HG03575 (cell line): ENCODE results near the gene UBE3B.

Source experiments
- ATAC-seq: cut with Tn5 transposase; IDR thresholded peaks from one replicate; pipeline ENCODE4 v1.9.1; 2021; ENCODE audit not compliant: unreplicated experiment, insufficient number of reproducible peaks, low FRiP score; ENCODE audit errors: extremely low read depth

The UBE3B gene

DNA sequence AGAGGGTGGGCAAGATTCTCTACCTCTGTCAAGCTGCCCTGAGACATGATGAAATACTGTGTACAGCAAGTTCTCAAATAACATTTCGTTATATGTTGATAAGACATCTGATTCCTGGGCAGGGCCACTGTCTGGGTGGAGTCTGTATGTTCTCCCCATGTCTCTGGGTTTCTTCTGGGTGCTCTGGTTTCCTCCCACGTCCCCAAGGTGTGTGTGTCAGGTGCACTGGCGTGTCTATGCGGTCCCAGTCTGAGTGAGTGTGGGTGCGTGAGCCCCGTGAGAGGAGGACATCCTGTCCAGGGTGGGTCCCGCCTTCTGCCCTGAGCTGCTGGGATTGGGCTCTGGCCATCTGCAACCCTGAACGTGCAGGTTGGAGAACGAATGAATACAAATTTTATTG is 30.0 kb upstream of the UBE3B start:
- ATAC-seq, result no peak

DNA sequence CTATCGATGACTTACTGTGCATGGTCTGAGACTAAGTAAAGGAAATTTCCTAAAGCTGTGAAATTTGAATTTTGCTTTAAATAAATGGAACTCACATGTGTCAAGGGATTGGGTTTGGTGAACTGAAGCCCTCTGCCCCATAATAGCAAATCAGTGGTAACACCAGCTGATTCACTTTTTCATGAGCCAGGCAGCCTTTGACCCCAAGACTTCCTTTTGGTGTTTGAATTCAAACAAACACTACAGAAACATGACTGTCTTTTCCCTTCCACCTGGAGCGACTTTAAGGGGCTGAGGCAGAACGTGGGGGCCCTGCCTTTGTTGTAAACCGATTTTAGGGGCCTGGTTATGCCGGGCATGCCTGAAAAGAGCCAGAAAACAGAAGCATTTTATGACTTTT is 29.2 kb upstream of the UBE3B start:
- no peak for ATAC-seq

- ATAC-seq, result no peak
Observed at GRCh38 chr12:109448707-109449390, 28.6 kb upstream of the UBE3B start.

DNA sequence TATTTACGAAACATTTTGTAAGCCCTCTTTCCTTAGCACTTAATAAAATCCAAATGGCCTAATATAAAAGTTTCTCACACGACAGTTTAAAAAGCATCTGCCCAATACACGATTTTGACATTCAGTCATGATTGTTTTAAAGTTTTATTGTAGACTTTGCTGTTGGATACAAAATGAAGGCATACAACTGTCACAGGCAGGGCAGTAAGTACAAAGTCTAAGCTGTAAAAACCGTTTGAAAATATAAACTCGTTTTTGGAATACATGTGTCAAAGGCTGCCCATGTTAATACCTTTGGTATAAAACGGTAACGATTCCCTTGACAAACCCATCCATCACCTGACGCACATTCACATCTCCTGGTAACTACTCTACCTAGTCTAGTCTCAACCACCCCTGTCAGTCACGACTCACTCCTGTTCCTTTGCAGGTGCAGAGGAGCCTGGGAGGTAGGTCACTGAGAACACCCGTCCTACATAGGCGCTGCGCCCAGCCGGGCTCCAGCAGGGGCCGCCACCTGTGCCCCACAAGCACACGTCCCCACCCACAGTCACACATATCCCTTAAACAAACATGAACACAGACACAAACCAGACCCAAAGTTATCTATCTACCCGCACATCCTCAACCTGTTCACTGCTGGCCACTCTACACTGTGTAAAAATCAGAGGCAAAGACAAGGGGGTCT is 27.4 kb upstream of the UBE3B start:
- ATAC-seq, result no peak

GRCh38 chr12:109450980-109451379 is 26.5 kb upstream of the UBE3B start:
- ATAC-seq, result no peak

GRCh38 chr12:109451400-109451799 is 26.0 kb upstream of the UBE3B start:
- ATAC-seq, result no peak

- ATAC-seq, result no peak
Observed at GRCh38 chr12:109452489-109452888, 24.9 kb upstream of the UBE3B start.

GRCh38 chr12:109455706-109456105 is 21.7 kb upstream of the UBE3B start:
- no peak for ATAC-seq

DNA sequence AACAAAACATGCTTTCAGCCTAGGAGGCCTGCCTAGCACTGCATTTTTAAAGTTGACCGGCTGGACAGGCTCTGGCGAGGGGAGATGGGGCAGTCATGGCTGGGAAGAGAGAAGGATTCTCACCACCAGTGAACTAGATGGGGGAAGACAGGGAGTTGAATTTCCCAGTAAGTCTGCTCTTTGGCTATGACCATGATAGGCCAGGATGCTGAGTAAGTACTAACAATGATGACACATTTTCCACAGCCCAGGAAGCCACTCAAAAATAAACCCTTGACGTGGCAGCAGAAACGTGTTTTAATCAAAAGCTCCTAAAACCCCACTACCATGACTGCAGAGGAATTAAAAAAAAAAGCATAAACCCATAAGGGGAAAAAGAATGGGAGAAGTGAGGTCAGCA is 19.3 kb upstream of the UBE3B start:
- no peak for ATAC-seq

DNA sequence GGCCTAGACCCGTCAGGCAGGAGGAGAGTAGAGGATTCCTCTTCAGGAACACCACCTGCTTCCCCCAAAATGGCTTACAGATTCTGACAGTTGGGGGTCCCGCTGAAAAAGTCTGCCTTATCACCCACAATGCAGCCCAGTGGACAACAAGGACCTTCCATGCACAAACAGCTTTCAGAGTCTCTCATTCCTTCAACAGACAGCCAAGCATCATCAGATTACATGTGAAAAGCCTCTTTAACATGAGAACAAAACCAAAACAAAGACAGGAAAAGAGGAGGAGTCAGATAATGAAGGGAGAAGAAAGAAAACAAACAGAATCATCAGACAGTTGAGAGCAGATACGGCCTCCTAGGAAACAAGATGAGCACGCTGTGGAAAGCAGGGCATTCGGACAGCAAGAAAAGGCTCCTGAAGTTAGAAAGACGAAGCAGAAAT is 18.6 kb upstream of the UBE3B start:
- ATAC-seq, result no peak

- no peak for ATAC-seq
Observed at GRCh38 chr12:109459247-109459646, 18.2 kb upstream of the UBE3B start.

DNA sequence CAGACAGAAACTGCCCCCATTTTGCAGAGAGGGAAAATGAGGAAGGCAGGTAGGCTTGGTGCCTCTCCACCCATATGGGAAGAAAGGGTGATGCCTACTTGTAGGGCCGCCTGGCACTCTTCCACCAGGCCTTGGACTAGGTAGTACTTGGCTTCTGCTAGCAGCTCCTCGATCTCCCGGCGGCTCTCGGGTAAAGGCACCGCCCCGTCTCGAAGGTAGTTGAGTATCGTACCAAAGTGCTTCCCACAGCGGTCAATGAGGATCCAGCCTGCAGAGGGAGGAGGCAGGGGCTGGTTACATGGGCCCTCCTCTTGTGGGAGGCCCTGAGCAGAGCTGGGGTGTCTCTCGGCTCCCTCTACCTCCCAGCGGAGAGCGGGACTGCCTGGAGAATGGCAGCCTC is 16.9 kb upstream of the UBE3B start:
- no peak for ATAC-seq

DNA sequence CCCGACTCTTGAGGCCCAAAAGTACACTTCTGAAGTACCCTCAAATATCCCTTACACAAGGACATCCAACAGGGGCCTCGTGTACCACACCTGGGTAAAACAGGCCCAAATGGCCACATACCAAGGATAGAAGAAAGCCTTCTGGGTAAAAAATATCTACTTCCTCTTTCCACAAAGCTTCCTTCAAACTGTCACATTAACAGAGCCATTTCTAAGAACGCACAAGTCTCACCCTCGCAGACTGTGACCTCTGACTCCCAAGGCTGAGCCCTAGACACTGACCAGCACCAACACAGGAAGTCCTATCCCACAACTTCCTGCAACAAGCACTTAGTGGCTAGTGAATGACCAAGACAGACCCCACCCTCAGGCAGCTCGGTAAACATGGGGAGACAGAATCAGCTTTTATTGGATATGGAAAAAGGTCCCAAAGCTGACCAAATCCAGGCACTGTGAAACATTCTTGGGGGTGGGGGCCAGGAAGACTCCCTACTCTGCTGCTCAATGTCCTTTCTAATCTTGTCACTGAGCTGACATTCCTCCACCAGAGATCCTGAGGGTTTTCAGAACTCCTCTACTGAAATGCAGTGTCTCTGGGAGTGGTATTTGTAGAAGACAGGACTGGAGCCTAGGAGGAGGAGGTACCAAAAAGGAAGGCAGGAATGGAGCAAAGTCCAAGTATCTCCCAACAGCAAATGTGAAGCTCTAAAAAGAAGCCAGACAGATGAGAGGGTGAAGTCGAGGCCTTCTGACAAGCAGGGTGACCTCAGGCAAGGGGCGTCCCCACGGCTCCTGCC is 16.2 kb upstream of the UBE3B start:
- no peak for ATAC-seq

DNA sequence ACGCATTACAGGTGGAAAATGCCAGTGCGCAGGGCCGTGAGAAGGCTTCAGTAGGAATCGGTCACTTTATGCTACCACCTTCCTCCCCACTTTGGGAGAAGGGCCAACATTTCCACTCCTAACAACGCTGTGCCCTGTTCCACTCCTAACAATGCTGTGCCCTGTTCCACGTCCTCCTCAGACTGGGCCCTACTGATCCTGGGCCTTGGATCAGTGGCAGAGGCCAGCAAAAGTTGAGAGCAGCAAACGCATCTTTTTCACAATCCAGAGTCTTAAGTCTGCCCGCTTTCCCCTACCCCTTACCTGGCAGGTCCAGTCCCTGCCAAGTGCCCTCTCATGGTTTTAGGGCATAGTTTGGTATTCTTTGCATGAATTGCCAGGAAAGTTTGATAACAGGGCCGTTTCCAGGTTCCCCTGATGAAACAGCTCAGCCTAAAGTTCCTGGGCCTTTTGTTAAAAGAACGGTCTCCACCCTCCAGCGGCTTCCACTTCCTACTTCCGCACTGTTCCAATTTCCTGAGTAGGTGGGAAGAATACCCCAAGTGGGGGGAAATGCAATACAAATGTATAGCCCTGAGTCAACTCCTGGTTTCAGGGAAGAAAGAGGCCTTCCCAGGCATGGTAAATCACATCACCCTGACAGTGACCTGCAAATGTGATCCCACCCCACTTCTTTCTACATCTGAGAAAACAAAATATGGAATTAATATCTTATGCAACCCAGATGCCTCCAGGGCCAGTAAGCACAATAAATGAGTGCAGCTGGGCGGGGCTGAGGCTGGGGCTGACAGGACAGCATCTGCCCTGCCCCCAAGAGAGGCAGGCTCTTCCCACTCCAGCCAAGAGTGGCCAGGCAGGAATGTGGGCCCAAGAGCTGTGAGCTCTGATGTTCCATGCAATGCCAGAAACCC is 15.3 kb upstream of the UBE3B start:
- no peak for ATAC-seq

- ATAC-seq, result no peak
Observed at GRCh38 chr12:109462868-109463692, 14.4 kb upstream of the UBE3B start.

GRCh38 chr12:109463756-109464155 is 13.7 kb upstream of the UBE3B start:
- no peak for ATAC-seq

DNA sequence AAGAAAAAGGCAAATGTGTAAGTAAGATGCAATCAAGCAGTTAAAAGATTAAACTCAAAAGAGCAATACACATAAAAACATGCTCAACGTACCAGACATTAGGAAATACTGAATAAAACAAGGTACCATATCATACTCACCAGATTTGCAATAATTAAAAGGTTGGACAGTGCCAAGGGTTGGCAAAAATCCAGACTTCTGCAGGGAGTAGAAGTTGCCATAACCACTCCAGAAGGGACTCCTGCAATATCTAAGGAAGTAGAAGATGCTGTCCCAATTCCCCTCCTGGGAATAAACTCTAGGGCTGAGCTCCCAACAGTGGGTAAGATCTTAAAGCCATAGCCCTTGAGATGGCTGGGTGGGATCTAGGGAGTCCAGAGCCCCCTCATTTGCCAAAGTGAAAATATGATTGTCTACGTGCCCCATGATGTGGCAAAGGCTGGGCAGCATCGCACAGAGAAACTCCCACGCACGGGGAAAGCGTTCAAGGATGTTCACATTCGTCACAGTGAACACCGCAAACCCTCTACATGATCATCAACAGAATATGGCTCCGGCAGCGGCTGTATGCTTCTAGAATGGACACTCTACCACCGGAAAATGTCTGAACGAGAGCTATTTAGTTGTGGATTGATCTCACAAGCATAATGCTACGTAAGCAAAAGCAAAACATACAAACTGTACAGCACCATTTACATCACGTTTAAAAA is 12.6 kb upstream of the UBE3B start:
- ATAC-seq, result no peak

- no peak for ATAC-seq
Observed at GRCh38 chr12:109466305-109466704, 11.1 kb upstream of the UBE3B start.
